Activated naive CD8-positive, alpha-beta T cell treated with anti-CD3 and anti-CD28 coated beads, Interleukin-2, amount 10 ng/mL, durations not matched to agents 7 days and 5 days (primary cell): Measurements from ENCODE around the gene CHMP2A. TPM values are rescaled to one million over a fixed set of nuclear protein-coding genes. Genes with fewer than 3 reads are reported as not detected.
A peak's percentile ranks its signal among the peaks of the same experiment; 100 is the strongest.

Source experiments
- ATAC-seq: fragments of 150-1000 bp; cut with Tn5 transposase; one replicate; pipeline ENCODE4 v1.10.0; 2021; ENCODE audit warnings: low read depth, moderate library complexity
- POLR2A ChIA-PET: fragments of 350-600 bp; sonication (Branson Sonifier 250); formaldehyde crosslinking; loops from one replicate; lab custom pipeline; 2021; ENCODE audit warnings: antibody characterized with exemption; lab: Charles Lee
- DNase-seq: peaks from one replicate; pipeline ENCODE4 v3.0.0; 2021
- H3K27ac Mint-ChIP-seq: one replicate; pipeline ENCODE4 v1.8.0; 2022; ENCODE audit warnings: mild to moderate bottlenecking, mixed read lengths
- H3K27me3 Mint-ChIP-seq: one replicate; pipeline ENCODE4 v1.8.0; 2022; ENCODE audit warnings: mild to moderate bottlenecking, moderate library complexity, mixed read lengths
- H3K36me3 Mint-ChIP-seq: one replicate; pipeline ENCODE4 v1.8.0; 2021; ENCODE audit warnings: mild to moderate bottlenecking, mixed read lengths
- H3K4me1 Mint-ChIP-seq: one replicate; pipeline ENCODE4 v1.8.0; 2021; ENCODE audit warnings: mixed read lengths
- H3K4me3 Mint-ChIP-seq: one replicate; pipeline ENCODE4 v1.8.0; 2022; ENCODE audit warnings: mild to moderate bottlenecking, moderate library complexity, mixed read lengths
- H3K9me3 Mint-ChIP-seq: one replicate; pipeline ENCODE4 v1.8.0; 2021; ENCODE audit warnings: mixed read lengths
- total RNA-seq, 2 experiments: library from RNA; stranded (reverse); gene quantifications; one replicate each; pipeline ENCODE4 v1.2.3, GENCODE V29; 2021

The CHMP2A gene
- total RNA-seq, 2 experiments from 2014 or later: 99.0 to 111 TPM

DNA sequence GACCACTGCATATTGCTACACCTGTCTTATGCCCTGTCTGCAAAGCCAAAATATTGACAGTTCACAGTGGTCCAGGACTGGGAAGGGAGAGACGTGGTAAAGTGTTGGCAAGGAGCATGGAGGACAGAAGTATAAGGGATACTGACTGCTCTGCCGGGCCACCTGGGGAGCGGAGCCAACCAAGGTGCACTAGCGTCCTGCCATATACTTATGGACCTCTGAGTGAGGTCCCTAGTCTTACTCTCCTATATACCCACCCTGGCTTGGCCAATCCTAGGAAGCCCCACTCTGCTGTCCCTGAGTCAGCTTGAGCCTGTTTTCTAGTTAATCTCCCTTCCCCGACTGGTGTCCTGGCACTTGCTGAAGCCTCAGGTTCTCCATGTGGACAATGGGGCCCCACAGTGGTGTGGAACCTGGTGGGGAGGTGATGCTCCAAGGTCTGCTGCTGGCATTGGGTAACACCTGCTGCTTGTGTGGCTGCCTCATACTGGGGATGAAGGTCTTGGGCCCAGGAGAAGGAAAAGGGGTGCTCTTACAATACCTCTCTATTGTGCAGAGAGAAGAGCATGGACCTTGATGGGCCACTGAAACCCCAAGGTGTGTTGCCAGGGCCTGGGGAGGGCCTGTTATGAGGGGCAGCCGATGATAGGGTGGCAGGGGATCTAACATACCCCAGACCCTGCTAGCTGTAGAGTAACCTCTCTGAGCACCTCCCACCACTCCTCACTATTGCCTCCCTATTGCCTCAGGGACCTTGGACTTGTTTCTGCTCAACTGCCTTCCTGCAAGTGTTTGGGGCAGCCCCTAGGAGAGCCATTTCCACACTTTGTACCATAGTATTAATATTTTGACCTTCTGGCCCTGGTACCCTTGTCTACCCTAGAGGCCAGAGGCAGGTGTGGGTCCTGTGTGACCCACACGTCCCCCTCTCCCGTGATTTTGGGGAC lies 17.8 kb downstream of the CHMP2A start:
- Mint-ChIP-seq H3K27me3 (peaks cover 17% of the 10 kb centered on the region), H3K36me3 (no peaks in the 10 kb centered on the region), H3K4me1 (peaks cover 6% of the 10 kb centered on the region), H3K9me3 (no peaks in the 10 kb centered on the region), H3K4me3 (peak overlapping the region; percentile 17), H3K27ac (no peak overlapping the region)
- POLR2A ChIA-PET: interaction anchor here (1.0 to 1.5 kb wide), 2 partner anchors 26 to 39 kb away, joined by 3 to 6 read pairs; no protein-coding TSS in a partner anchor
- no peak for ATAC-seq
- no peak for DNase-seq

- DNase-seq (no peak), ATAC-seq (no peak)
- Mint-ChIP-seq H3K4me3 (no peak overlapping the region), H3K27ac (no peak overlapping the region), H3K4me1 (peaks cover 6% of the 10 kb centered on the region), H3K36me3 (no peaks in the 10 kb centered on the region), H3K27me3 (peaks cover 17% of the 10 kb centered on the region), H3K9me3 (no peaks in the 10 kb centered on the region)
- POLR2A ChIA-PET: interaction anchor here (1.6 kb wide), 1 partner anchor 16 kb away, joined by 9 read pairs; the partner anchor contains the start of gene ZBTB45
Measured at GRCh38 chr19:58535857-58536256, 19.0 kb downstream of the CHMP2A start.

- Mint-ChIP-seq H3K9me3 (no peaks in the 10 kb centered on the region), H3K4me3 (no peak overlapping the region), H3K27me3 (peaks cover 2% of the 10 kb centered on the region), H3K36me3 (no peaks in the 10 kb centered on the region), H3K27ac (no peak overlapping the region), H3K4me1 (no peaks in the 10 kb centered on the region)
- POLR2A ChIA-PET: interaction anchor here (1.8 kb wide), 1 partner anchor 11 kb away, joined by 7 read pairs; the partner anchor contains the start of gene ZBTB45
- DNase-seq (no peak), ATAC-seq (no peak)
Measured at GRCh38 chr19:58531034-58531840, 23.7 kb downstream of the CHMP2A start.

DNA sequence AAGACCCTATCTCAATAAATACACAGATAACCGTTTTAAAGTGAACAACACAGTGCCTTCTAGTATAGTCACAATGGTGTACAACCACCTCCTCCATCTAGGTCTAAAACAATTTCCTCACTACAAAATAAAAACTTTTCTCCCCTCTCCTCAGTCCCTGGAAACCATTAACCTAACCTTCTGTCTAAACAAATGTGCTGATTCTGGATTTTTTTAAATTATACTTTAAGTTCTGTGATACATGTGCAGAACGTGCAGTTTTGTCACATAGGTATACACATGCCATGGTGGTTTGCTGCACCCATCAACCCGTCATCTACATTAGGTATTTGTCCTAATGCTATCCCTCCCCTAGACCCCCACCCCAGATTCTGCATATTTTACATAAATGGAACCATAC lies 25.5 kb downstream of the CHMP2A start:
- DNase-seq: no peak
- no peaks in the 10 kb centered on the region for H3K4me1 Mint-ChIP-seq
- H3K27me3 Mint-ChIP-seq: peaks cover 2% of the 10 kb centered on the region
- POLR2A ChIA-PET: no interaction called here
- H3K4me3 Mint-ChIP-seq: no peak overlapping the region
- ATAC-seq: no peak
- no peak overlapping the region for H3K27ac Mint-ChIP-seq
- H3K9me3 Mint-ChIP-seq: no peaks in the 10 kb centered on the region
- H3K36me3 Mint-ChIP-seq: no peaks in the 10 kb centered on the region

- DNase-seq (no peak), ATAC-seq (no peak)
- Mint-ChIP-seq H3K4me1 (peaks cover 19% of the 10 kb centered on the region), H3K9me3 (no peaks in the 10 kb centered on the region), H3K4me3 (no peak overlapping the region), H3K27ac (peak overlapping the region; percentile 13), H3K36me3 (peaks cover 9% of the 10 kb centered on the region), H3K27me3 (no peaks in the 10 kb centered on the region)
- POLR2A ChIA-PET: interaction anchor here (1.1 to 1.4 kb wide), 2 partner anchors 21 to 32 kb away, joined by 3 to 4 read pairs; no protein-coding TSS in a partner anchor
Measured at GRCh38 chr19:58522709-58523108, 32.2 kb downstream of the CHMP2A start.

- POLR2A ChIA-PET: interaction anchor here (0.7 to 4.3 kb wide), 5 partner anchors 23 to 46 kb away, joined by 3 to 63 read pairs (median 26); partner anchors contain the start of genes CHMP2A, TRIM28 and ZNF446
- no peak for ATAC-seq
- peaks cover 21% of the 10 kb centered on the region for H3K4me1 Mint-ChIP-seq
- peaks cover 11% of the 10 kb centered on the region for H3K36me3 Mint-ChIP-seq
- peak overlapping the region; percentile 43 for H3K4me3 Mint-ChIP-seq
- H3K27ac Mint-ChIP-seq: no peak overlapping the region
- H3K27me3 Mint-ChIP-seq: no peaks in the 10 kb centered on the region
- no peaks in the 10 kb centered on the region for H3K9me3 Mint-ChIP-seq
- no peak for DNase-seq
Measured at GRCh38 chr19:58521651-58522050, 33.3 kb downstream of the CHMP2A start.

DNA sequence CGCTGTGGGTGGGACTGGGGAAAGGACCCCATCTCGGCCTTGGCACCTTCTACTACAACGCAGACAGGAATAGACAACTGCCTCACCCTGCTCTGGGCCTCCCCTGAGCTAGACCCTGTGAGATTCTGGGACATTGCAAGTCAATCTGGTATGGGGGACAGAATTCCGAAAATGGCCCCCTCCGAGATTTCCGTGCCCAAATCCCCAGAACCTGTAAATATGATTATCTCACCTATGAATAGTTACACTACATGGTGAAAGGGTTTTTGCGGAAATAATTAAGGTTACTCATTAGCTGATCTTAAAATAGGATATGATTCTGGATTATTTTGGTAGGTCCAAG lies 34.7 kb downstream of the CHMP2A start:
- H3K27me3 Mint-ChIP-seq: no peaks in the 10 kb centered on the region
- H3K4me3 Mint-ChIP-seq: peak overlapping the region; percentile 99
- peaks cover 31% of the 10 kb centered on the region for H3K4me1 Mint-ChIP-seq
- POLR2A ChIA-PET: interaction anchor here (0.6 to 4.3 kb wide), 27 partner anchors 8 to 656 kb away, joined by 3 to 63 read pairs (median 6); partner anchors contain the start of genes CHMP2A, TRIM28, UBE2M and ZNF135
- DNase-seq (no peak), ATAC-seq (no peak)
- peak overlapping the region; percentile 92 for H3K27ac Mint-ChIP-seq
- H3K9me3 Mint-ChIP-seq: no peaks in the 10 kb centered on the region
- H3K36me3 Mint-ChIP-seq: peaks cover 17% of the 10 kb centered on the region

DNA sequence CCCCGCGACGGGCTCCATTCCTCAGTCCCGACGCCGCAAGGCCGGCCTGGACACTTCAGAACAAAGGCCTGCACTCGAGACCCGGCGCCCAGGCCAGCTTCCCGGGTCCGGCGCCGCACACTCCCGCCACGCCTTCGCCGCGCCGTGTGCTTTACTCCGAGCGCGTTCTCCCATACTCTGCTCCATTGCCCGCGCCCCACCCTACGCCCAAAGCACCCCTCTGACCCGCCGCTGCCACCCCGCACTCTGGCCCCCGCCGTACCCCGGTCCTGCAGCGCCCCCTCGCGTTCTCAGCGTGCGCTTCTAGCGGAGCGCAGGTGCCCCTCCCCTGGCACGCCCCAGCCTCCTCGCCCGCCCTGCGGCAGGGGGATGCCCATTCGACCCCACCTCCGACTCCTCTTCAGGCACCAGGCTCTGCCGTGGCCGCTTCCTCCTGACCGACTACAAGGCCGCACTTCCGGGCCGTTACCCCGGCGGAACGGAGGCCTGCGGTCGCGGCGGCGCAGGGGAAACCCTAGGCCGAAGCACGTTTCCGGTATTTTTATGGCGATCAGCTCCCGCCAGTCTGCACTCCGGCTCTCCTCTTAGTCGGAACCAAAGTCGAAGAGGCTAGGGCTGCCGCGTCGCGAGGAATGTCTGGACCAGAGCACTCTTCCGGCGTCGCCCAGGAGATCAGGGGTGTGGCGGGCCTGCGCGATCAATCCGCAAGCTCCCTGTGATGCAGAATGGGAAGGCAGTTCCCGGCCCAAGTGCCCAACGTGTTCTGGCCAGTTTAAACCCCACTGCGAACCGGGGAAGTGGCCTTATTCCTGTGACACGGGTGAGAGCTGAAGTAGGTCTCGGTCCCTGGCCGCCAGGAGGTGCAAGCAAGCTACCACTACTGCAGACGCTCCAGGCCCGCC lies 35.3 kb downstream of the CHMP2A start, which contains the start of gene ZBTB45:
ZBTB45 (minus strand) TSS at position 456 of the 902 bp plus-strand sequence. CDS start 2,137 bp downstream, outside the sequence.
- no peaks in the 10 kb centered on the region for H3K9me3 Mint-ChIP-seq
- peak within 1 kb of the TSS; percentile 99 for H3K4me3 Mint-ChIP-seq
- DNase-seq (peak; percentile 96), ATAC-seq (peak; percentile 85)
- H3K4me1 Mint-ChIP-seq: peaks cover 36% of the 10 kb centered on the region
- H3K27me3 Mint-ChIP-seq: no peaks in the 10 kb centered on the region
- POLR2A ChIA-PET: interaction anchor here (0.6 to 4.3 kb wide), 30 partner anchors 9 to 655 kb away, joined by 3 to 63 read pairs (median 6); partner anchors contain the start of genes CHMP2A, TRIM28, UBE2M and ZNF135
- peaks cover 20% of the 10 kb centered on the region for H3K36me3 Mint-ChIP-seq
- H3K27ac Mint-ChIP-seq: peak within 1 kb of the TSS; percentile 92

GRCh38 chr19:58519087-58519354 lies 35.9 kb downstream of the CHMP2A start:
- Mint-ChIP-seq H3K36me3 (peaks cover 20% of the 10 kb centered on the region), H3K27ac (peak overlapping the region; percentile 92), H3K9me3 (no peaks in the 10 kb centered on the region), H3K4me1 (peaks cover 36% of the 10 kb centered on the region), H3K4me3 (peak overlapping the region; percentile 99), H3K27me3 (no peaks in the 10 kb centered on the region)
- DNase-seq (peak; percentile 67), ATAC-seq (peak; percentile 16)
- POLR2A ChIA-PET: interaction anchor here (0.7 to 4.3 kb wide), 14 partner anchors 11 to 241 kb away, joined by 3 to 63 read pairs (median 6); partner anchors contain the start of genes CHMP2A, TRIM28, ZNF446 and ZNF497

GRCh38 chr19:58518256-58519086 lies 36.4 kb downstream of the CHMP2A start:
- Mint-ChIP-seq H3K4me3 (peak overlapping the region; percentile 99), H3K4me1 (peaks cover 38% of the 10 kb centered on the region), H3K27me3 (no peaks in the 10 kb centered on the region), H3K9me3 (no peaks in the 10 kb centered on the region), H3K27ac (peak overlapping the region; percentile 92), H3K36me3 (peaks cover 20% of the 10 kb centered on the region)
- no peak for DNase-seq
- ATAC-seq: no peak
- POLR2A ChIA-PET: interaction anchor here (0.7 to 4.3 kb wide), 14 partner anchors 10 to 240 kb away, joined by 3 to 63 read pairs (median 6); partner anchors contain the start of genes CHMP2A, TRIM28, ZNF446 and ZNF497
